ENCODE results near the gene KANK4.
"Not testable (repeated sequence)": the region's sequence is repeated elsewhere in the genome, so short reads cannot be mapped to it uniquely, and the experiment has no call there.

Gene KANK4

DNA sequence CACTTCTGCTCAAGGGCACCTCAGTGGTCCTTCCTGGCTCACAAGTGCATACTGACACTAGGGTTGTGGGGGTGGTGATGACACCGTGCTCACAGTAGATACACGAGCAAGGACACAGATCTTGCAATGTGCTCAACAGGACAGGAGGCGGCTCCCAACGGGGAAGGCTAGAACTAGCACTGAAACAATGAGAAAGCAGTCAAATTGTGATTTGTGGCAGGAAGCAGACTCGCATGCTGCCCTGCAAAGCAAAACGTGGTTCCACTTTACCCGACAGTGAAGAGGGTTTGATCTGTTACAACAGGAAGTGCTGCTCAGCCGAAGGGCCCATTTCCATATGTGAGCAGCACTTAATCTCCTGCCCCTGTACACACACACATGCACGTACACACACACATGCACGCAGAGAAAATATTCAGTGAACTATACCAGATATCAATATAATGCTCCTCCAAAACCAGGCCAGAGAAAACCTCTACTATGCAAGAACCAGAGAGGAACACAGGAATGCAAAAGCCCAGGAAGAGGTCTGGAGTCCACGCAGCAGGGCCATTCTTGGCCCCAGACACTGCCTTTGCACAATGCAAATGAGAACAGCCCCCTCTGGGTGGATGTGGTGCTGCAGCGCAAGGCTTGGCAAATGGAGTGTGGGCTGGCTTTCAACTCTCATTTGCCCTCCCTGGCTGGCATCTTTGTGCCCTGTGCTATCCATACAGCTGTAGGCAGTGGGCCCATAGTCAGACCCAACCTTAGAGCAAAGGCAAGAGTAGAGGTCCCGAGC, 47.1 kb downstream of the KANK4 start:
- no peak for DNase-seq (ENCODE audit: low read depth)

GRCh38 chr1:62271134-62271533, 48.1 kb downstream of the KANK4 start:
- DNase-seq (ENCODE audit: low read depth) = no peak

GRCh38 chr1:62269851-62270495, 49.3 kb downstream of the KANK4 start:
- no peak for DNase-seq (ENCODE audit: low read depth)

DNA sequence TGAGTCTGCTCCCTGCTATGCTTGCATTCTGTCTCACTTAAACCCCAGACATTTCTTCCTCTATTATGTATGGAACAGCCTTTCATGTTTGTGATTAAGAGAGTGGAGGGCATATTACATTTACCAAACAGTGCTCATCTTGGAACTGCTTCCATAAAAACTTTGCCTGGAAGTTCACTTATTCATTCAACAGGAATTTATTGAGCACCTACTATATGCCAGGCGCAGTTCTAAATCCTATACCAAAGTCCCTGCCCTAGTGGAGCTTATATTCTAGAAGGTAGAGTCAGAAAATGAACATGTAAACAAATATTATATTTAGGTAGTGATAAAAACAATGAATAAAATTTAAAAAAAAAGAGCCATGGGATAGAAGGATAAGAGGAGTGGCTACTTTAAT, 49.8 kb downstream of the KANK4 start:
- no peak for DNase-seq (ENCODE audit: low read depth)

DNA sequence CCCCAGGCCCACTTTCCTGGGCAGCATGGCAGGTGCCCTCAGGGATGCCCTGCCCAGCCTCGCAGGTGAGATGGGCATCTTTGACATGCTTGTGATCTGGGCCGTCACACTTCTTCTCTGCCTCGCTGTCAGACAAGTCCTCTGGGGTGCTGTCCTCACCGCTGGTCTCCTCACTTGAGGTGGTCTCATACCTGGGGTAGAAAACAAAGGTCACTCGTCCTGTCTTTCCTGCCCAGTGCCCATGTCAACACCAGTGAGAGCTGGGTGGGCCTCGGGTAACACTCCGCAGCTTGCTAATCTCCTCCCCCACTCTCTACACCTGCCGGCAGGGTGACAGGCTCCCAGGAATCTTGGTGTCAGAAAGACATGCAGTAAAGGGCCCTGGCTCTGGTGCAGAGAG, 50.9 kb downstream of the KANK4 start:
- no peak for DNase-seq (ENCODE audit: low read depth)

- DNase-seq (ENCODE audit: low read depth) = no peak
Observed at GRCh38 chr1:62265956-62266935, 53.0 kb downstream of the KANK4 start.

- no peak for DNase-seq (ENCODE audit: low read depth)
Observed at GRCh38 chr1:62263814-62264353, 55.4 kb downstream of the KANK4 start.

GRCh38 chr1:62263006-62263813, 56.0 kb downstream of the KANK4 start:
- no peak for DNase-seq (ENCODE audit: low read depth)

DNA sequence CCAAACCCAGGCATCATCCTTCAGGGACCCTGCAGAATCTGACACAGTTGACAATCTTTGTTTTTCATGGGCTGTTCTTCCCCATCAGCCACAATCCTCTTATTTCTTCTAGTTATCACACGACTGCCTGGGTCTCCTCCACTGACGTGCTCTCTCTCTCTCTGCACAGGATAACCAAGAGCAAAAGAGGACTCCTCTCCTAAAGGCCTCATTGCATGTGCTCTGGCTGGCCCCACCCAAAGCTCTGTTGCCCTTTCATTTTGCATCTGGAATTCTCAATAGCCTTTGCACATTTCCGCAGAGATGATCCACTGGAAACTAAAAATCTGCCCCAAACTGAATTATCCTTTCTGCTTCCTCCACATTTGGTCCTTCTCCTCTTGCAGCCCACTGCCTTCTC, 58.5 kb downstream of the KANK4 start:
- no peak for DNase-seq (ENCODE audit: low read depth)

DNA sequence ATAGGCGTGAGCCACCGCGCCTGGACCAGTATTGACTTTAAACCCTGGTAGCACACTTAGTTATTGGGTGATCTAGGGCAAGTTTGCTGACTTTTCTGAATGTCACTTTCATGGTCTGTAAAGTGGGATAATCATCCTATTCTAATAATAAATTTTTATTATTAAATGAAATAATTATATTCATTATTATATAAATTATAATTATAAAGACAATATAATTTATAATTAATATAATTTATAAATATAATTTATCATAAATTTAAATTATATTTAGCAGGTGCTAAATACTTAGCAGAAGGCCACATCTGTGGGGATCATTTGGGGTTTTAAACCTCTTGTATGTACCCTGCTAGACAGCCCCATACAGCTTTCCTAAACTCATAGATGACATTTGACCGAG, 59.7 kb downstream of the KANK4 start:
- DNase-seq (ENCODE audit: low read depth) = no peak

- DNase-seq (ENCODE audit: low read depth) = no peak
Observed at GRCh38 chr1:62250126-62250726, 69.0 kb downstream of the KANK4 start.

- no peak for DNase-seq (ENCODE audit: low read depth)
Observed at GRCh38 chr1:62247391-62248168, 71.7 kb downstream of the KANK4 start.

DNA sequence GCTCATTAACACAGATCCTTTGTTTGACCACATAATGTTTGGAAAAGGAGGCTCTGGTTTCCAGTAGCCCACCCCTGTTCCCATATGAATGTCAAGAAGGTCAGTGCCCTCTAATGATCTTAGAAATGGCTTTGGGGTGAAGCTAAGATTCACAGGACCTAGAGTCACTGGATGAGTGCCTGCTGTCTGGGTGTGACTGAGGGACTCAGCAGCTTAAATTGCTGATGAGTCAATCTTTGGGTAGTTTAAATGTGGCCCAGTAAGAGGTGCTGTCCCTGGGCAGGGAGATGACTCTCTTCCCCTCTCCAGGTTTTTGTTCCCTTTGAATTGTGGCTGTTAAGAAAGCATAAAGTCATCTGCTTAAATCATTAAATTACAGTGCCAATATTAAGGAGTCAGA, 74.0 kb downstream of the KANK4 start:
- no peak for DNase-seq (ENCODE audit: low read depth)

- DNase-seq (ENCODE audit: low read depth) = not testable (repeated sequence)
Observed at GRCh38 chr1:62244380-62244779, 74.9 kb downstream of the KANK4 start.

- DNase-seq (ENCODE audit: low read depth) = no peak
Observed at GRCh38 chr1:62241371-62242131, 77.7 kb downstream of the KANK4 start.

DNA sequence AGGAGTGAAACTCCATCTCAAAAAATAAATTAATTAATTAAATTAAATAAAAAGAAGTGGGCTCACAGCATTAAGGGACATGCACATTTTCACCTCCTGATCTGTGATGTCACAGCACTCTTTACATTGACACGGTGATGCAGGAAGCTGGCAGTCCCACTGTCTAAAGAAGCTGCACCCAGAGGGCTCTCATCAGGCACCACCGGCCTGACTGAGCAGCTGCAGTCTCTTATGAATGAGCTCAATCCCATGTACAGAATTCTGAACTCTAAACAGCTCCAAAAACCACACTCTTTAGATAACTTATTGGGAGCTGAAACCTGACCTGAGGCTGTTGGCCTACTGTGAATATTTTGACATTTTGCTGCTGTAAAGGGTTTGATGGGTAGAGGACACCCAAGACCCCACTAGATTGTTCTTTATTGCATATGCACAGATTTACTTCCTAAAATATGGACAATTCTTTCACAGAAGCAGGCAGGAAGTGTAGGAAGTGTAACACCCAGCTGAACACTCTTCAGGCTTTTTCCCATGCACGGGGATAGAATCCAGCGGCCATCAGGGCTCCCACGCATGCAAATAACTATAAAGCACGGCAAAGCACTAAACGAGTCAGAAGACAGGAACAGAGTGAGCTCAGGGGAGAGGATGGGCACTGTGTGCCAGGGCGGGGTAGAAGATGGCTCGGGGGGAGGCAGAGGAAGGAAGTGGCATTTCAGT, 78.4 kb downstream of the KANK4 start:
- DNase-seq (ENCODE audit: low read depth) = no peak

GRCh38 chr1:62239652-62240403, 79.4 kb downstream of the KANK4 start:
- not testable (repeated sequence) for DNase-seq (ENCODE audit: low read depth)

DNA sequence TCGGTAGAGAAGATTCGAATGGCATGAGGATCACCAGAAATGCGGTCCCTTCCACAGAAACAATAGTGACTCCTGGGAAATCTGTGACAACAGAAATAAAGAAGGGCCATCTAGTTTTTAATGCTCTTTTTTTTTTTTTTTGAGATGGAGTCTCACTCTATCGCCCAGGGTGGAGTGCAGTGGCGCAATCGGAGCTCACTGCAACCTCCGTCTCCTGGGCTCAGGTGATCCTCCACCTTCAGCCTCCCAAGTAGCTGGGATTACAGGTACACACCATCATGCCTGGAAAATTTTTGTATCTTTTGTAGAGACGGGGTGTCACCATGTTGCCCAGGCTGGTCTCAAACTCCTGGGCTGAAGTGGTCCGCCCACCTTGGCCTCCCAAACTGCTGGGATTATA, 80.7 kb downstream of the KANK4 start:
- no peak for DNase-seq (ENCODE audit: low read depth)
